ENCODE results near the gene PAX1.
A peak's percentile ranks its signal among the peaks of the same experiment; 100 is the strongest.

PAX1 gene

DNA sequence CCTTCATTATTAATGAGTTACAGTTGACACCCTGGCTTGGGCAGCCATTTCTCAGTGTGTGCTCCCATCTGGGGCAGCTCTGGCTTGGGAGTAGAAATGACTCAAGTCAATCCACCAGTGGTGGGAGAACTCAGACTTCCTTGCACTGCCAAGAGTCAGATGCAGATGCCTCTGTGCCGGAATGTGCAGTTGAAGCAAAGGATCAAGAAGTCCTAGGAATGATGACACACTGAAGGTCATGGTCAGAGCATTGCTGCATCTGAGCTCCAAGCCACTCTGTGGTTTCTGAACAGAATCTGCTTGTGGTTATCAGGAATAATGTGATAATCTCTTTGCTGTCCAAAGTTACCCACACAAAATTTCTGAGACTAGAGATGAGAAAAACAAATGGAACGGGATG lies 19.5 kb upstream of the PAX1 start:
- no peak for TF ChIP-seq CTCF (IDR thresholded peaks at IDR 0.05; ENCODE audit: insufficient read depth, missing control alignments)
- no peak for FAIRE-seq
- no peak for DNase-seq (ENCODE audit: insufficient read length, low spot score)

DNA sequence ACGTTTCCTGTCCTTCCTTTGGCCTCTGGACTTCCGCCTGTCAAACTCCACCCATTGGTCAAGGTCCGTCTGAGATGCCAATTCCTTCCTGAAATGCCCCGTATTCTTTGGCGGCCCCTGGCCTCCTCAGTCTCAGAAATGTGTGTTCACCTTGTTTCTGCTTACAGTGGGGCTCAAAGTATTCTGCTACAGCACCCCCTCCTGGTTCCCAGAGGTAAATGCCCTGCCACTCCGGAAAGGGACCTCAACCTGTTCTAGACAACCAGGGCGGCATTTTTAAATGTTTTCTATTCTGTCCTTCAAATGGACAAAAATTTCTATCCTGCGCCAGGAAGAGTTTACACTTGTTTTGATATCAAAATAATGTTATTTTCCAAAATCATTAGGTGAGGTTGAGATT lies 12.1 kb upstream of the PAX1 start:
- DNase-seq (ENCODE audit: insufficient read length, low spot score) (no peak), FAIRE-seq (no peak)
- peak; percentile 37 for TF ChIP-seq CTCF (IDR thresholded peaks at IDR 0.05; ENCODE audit: insufficient read depth, missing control alignments)

GRCh38 chr20:21698494-21699215 lies 6.8 kb upstream of the PAX1 start:
- FAIRE-seq (no peak), DNase-seq (ENCODE audit: insufficient read length, low spot score) (no peak)
- TF ChIP-seq CTCF (IDR thresholded peaks at IDR 0.05; ENCODE audit: insufficient read depth, missing control alignments): no peak

- no peak for DNase-seq (ENCODE audit: insufficient read length, low spot score)
- no peak for TF ChIP-seq CTCF (IDR thresholded peaks at IDR 0.05; ENCODE audit: insufficient read depth, missing control alignments)
- no peak for FAIRE-seq
These were observed 6.3 kb upstream of the PAX1 start for GRCh38 chr20:21699216-21699508.

GRCh38 chr20:21701171-21701876 lies 4.1 kb upstream of the PAX1 start:
- FAIRE-seq (no peak), DNase-seq (ENCODE audit: insufficient read length, low spot score) (no peak)
- no peak for TF ChIP-seq CTCF (IDR thresholded peaks at IDR 0.05; ENCODE audit: insufficient read depth, missing control alignments)

DNA sequence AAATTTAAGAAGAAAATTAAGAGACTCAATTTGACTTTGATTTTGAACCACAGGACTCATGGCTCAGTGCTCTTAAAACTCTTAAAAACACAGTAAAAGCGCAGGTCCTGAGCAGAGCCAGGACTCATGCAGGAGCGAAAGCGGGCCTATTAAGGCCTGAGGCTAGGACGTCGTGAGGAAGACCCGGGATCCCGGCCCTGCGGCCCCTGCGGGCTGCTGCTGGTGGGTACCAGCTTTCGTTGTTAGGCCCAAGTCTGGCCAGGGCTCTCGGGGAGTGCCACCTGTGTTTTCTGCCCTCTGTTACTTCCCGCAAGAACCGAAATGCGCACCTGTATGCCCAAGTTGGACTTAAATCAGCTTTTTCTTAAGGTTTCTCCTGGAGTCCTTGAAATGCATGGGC lies 3.4 kb upstream of the PAX1 start:
- TF ChIP-seq CTCF (IDR thresholded peaks at IDR 0.05; ENCODE audit: insufficient read depth, missing control alignments): no peak
- DNase-seq (ENCODE audit: insufficient read length, low spot score) (no peak), FAIRE-seq (no peak)

All from D721Med (cell line).